GM12892 (cell line): Measurements from ENCODE around the gene MRM1.

Experiments used
- DNase-seq: peaks from one replicate; pipeline ENCODE4 v3.0.0; 2011; ENCODE audit not compliant: insufficient read length
- FAIRE-seq: peaks from 2 replicates; lab custom pipeline; 2011; peaks lifted over from hg19 to GRCh38; lab: Jason Lieb, UNC
- POLR2A ChIP-seq: IDR thresholded peaks from 2 replicates; pipeline ENCODE4 v1.6.1; 2011; ENCODE audit warnings: low read depth, low read length, control low read depth
- POLR2AphosphoS5 ChIP-seq: IDR thresholded peaks from 2 replicates; pipeline ENCODE4 v1.6.1; 2011; ENCODE audit warnings: low read depth, low read length, control low read depth
- TAF1 ChIP-seq: IDR thresholded peaks from 2 replicates; pipeline ENCODE4 v1.6.1; 2011; ENCODE audit warnings: low read depth, mild to moderate bottlenecking, control low read depth, low read length, borderline replicate concordance

The MRM1 gene

GRCh38 chr17:36623281-36623680 lies 21.9 kb downstream of the MRM1 start:
- FAIRE-seq (no peak), DNase-seq (no peak)
- TF ChIP-seq POLR2A: no peak
- TF ChIP-seq TAF1: no peak
- TF ChIP-seq POLR2AphosphoS5: no peak

- FAIRE-seq (no peak), DNase-seq (no peak)
- TF ChIP-seq TAF1 (no peak), POLR2A (no peak), POLR2AphosphoS5 (no peak)
Measured at GRCh38 chr17:36625188-36625587, 23.8 kb downstream of the MRM1 start.

GRCh38 chr17:36627101-36627500 lies 25.7 kb downstream of the MRM1 start:
- DNase-seq (no peak), FAIRE-seq (no peak)
- no peak for TF ChIP-seq POLR2AphosphoS5
- no peak for TF ChIP-seq POLR2A
- TF ChIP-seq TAF1: no peak

DNA sequence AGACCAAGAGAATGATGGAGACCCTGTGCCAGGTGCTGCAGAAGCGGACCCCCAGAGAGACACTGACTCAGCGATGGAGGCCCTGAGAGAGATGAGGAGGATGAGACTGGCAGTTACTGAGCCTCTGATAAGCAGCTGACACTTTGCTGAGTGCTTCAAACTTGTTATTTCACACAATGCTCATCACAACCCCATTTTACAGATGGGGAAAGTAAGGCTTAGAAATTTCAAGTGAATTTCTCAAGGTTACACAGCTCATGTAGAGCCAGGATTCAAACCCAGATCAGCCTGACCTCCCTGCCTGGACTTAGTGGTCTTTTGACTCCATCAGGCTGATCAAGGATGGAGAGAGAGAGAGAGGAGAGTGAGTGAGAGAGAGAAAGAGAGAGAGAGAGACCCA lies 27.2 kb downstream of the MRM1 start:
- DNase-seq (no peak), FAIRE-seq (no peak)
- TF ChIP-seq TAF1: no peak
- no peak for TF ChIP-seq POLR2AphosphoS5
- no peak for TF ChIP-seq POLR2A

DNA sequence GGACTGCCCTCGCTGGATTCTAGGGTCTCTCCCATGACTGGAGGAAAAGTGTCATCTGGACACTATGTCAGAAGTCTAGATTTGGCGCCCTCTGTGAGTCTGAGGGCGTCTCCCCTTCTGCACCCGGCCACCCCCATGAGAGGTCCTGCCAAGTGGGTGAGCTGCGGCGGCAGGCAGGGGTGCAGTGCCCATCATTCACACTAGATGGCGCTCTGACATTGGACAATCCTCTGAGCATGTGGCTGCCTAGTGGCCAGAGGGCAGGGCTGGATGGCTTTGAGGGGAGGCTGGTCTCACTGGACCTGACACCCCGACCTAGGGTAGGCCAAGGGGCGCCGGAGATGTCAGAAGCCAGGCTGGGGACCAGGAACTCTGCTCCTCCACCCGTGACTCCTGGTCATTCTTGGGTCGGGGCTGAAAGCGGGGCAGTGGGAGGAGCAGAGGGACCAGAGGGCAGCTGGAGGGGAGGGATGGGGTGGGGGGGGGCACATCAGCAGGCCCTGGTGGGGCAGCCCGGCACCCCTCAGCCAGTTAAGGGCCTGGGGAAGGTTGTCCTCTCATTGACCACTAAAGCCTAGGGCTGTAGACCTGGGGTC lies 28.0 kb downstream of the MRM1 start:
- no peak for TF ChIP-seq TAF1
- TF ChIP-seq POLR2AphosphoS5: no peak
- no peak for TF ChIP-seq POLR2A
- FAIRE-seq (no peak), DNase-seq (peak; percentile 77)

GRCh38 chr17:36629970-36630502 lies 28.7 kb downstream of the MRM1 start:
- FAIRE-seq: no peak
- no peak for DNase-seq
- TF ChIP-seq TAF1: no peak
- no peak for TF ChIP-seq POLR2A
- TF ChIP-seq POLR2AphosphoS5: no peak

GRCh38 chr17:36631022-36631421 lies 29.6 kb downstream of the MRM1 start:
- no peak for FAIRE-seq

DNA sequence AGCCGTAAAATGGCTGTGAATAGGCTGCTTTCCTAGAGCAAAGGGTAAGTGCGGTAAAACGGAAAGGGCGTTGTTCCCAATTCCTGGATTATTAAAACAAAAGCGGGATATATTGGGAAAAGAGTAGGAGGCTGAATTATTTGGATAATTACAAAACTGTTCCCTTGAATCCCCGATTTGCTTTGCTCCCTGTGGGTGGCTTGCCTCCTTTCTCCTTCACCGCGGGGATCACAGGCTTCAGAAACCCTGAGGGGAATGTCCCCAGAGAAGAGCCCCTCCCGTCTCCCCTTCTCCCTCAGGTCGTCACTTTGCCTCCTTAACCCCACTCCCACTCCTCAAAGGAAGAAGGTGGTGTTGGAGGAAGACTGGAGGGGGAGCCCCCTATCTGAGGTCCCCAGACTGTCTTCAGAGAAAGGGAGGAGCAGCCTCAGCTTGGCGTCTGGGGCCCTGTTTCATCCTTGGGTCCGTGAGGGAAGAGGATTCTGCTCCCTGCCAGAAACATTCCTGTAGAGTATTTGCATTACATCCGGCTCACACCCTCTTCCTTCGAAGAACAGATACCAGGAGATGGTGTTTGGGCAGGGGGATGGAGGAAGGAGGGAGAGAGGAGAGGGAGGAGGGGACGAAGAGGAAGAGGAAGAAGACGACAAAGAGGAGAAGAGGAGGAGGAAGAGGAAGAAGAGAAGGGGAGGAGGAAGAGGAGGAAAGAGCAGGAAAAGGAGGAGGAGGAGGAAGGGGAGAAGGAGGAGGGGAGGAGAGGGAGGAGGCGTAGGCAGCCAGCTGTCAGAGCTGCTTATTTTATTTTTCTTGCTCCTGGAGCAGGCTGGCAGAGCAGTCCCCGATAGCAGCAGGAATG lies 31.8 kb downstream of the MRM1 start:
- TF ChIP-seq POLR2AphosphoS5: no peak
- no peak for TF ChIP-seq TAF1
- no peak for TF ChIP-seq POLR2A
- FAIRE-seq (no peak), DNase-seq (no peak)

More at GRCh38 chr17:36631022-36631421, 29.6 kb downstream of the MRM1 start:
- no peak for DNase-seq
- TF ChIP-seq POLR2A (no peak), TAF1 (no peak), POLR2AphosphoS5 (no peak)

DNA sequence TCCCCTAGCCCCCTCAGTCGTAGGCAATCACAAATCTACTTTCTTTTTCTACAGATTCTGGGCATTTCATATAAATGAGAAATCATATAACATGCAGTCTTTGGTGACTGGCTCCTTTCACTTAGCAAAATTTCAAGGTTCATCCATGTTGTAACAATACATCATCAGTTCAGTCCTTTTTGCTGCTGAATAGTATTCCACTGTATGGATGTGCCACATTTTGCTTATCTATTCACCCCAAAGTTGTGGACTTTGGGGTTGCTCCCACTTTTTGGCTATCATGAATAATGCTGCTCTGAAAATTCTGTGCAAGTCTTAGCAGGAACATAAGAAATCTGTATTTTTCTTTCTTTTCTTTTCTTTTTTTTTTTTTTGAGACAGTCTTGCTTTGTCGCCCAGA lies 39.0 kb downstream of the MRM1 start:
- FAIRE-seq (no peak), DNase-seq (no peak)
- TF ChIP-seq TAF1 (no peak), POLR2A (no peak), POLR2AphosphoS5 (no peak)

DNA sequence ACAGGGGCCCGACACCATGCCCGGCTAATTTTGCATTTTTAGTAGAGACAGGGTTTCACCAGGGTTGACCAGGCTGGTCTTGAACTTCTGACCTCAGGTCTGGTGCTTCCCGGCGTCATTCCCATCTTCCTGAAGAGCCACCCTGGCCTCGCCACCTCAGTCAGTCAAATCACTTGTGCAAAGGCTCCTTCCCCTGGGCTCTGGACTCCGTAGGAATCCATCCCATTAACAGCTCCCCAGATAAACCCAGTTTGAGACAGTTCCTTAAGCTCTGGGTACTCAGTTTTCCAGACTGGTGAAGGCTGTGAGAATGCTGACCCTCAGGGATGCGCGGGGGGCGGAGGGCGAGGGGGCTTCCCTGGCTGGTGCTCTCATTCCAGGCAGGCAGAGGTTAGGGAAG lies 39.5 kb downstream of the MRM1 start:
- TF ChIP-seq POLR2AphosphoS5 (no peak), TAF1 (no peak), POLR2A (no peak)
- no peak for DNase-seq
- FAIRE-seq: no peak

DNA sequence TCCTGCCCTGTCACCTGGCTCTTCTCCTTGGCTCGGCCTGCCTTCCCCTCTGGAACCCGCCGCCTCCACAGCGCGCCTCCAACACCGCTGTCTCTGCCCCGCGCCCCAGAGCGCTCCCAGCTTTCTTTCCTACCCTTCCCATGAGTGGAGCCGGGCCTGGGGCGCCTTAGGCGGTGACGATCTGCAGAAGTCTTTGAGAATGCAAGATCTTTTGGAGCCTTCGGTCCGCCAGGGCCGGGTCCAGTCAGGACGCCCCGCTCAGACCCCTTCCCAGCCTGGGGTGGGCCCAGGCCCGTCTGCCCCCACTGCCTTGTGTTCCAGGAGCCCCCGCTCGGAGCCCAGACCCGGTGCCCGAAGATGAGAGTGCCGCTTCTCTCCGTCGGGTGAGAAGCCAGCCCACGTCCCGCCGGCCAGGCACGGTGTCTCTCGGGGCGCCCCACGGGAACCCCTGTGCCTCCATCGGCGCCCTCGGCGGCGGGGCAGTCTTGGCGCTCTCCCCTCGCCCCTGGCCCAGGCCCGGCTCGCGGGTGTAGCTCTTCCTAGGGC lies 40.0 kb downstream of the MRM1 start:
- FAIRE-seq: no peak
- no peak for DNase-seq

More for the DNA sequence above, 40.0 kb downstream of the MRM1 start:
- TF ChIP-seq POLR2AphosphoS5 (no peak), TAF1 (no peak), POLR2A (no peak)
